DMS53 treated with DMSO at 0.1 percent for 48 hours (cell line): ENCODE results near the gene CFAP299.

ENCODE experiments used
- DNase-seq: peaks from one replicate; lab custom pipeline; 2025; ENCODE audit not compliant: unreplicated experiment; lab: John Stamatoyannopoulos, UW

The CFAP299 gene

GRCh38 chr4:80495865-80496264 lies 160.3 kb downstream of the CFAP299 start:
- DNase-seq, result no peak

- DNase-seq, result no peak
Observed at GRCh38 chr4:80498725-80499124, 163.2 kb downstream of the CFAP299 start.

GRCh38 chr4:80500613-80501012 lies 165.1 kb downstream of the CFAP299 start:
- no peak for DNase-seq

- DNase-seq, result no peak
Observed at GRCh38 chr4:80507077-80507476, 171.5 kb downstream of the CFAP299 start.

DNA sequence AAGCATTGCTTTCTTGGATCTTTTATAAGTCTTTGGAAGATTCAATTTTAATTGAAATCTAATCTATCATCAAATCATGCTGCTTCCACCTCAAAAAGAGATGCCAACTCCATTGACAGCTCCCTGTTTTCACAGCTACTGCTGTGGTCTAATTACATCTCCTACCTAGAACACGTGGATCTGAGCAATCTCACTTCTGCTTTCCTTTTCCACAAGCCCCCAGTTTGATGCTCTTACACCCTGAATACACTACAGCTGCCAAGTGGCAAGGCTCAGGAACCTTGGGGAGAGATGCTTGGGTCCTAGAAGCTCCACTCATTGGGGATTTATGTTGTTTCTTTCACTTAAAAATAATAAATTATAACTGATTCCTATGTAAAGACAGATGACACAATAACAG lies 172.0 kb downstream of the CFAP299 start:
- no peak for DNase-seq

GRCh38 chr4:80515496-80515895 lies 180.0 kb downstream of the CFAP299 start:
- no peak for DNase-seq

GRCh38 chr4:80521438-80521837 lies 185.9 kb downstream of the CFAP299 start:
- no peak for DNase-seq

DNA sequence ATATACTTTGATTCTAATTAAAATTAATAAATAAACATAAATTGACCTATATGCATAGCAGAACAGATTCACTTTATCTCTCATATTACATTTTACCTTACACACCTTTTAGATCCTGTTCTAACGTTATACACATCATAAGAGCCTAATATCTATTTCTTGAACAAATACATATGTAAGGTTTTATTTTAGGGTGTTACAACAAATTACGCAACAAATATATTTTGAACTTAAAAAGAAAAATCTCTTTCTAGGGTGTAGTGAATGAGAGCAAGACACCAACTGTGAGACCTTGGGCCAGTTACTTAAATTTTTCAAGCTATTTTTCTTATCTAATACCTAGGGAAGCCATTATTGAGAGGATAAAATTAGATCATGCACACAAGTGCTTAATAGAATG lies 191.2 kb downstream of the CFAP299 start:
- DNase-seq, result no peak

DNA sequence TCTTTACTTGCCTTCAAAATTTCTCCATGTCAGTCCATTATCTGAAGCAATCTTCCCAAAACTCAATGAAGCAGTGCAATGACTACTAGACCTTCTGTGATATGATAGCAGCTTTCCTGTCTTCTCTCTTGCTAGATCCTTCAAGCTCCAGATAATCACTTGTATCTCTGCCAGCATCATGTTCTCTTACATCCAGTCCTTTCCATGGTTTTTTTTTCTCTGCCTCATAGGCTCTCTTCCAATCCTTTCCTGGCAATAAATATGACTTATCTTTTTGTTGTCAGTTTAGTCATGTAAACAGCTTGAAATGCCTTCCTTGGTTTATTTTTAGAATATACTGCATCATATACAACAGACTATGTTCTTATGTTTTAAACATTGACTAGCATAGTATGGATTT lies 193.5 kb downstream of the CFAP299 start:
- no peak for DNase-seq

DNA sequence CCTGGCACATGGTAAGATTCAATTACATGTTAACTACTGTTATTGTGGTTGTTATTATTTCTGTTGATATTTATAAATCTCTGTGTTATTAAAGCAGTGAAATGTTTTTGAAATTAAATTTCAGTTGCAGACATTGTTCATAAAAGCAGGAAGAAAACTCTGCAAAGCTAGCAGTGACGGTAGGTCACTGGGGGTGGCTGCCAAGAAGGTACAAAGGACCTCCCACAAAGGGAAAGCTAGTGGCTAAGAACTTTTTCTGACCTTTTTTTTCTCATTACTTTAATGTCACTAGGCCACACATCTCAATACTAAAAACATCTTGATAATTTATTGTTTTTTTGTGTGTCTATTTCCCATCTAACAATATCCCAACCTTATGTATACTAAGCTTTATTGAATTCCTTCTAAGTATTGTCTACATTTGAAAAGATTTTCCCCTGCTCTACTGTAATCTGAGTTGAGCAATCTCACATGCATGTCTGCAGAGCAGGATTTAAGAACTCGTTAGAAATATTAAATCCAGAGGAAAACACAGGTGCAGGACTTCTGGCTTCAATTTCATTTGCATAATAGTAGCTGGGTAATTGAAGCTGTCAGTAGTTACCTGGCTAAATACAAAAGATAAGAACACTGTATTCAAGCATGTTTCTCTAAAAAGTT lies 197.3 kb downstream of the CFAP299 start:
- no peak for DNase-seq

GRCh38 chr4:80535551-80535950 lies 200.0 kb downstream of the CFAP299 start:
- no peak for DNase-seq

DNA sequence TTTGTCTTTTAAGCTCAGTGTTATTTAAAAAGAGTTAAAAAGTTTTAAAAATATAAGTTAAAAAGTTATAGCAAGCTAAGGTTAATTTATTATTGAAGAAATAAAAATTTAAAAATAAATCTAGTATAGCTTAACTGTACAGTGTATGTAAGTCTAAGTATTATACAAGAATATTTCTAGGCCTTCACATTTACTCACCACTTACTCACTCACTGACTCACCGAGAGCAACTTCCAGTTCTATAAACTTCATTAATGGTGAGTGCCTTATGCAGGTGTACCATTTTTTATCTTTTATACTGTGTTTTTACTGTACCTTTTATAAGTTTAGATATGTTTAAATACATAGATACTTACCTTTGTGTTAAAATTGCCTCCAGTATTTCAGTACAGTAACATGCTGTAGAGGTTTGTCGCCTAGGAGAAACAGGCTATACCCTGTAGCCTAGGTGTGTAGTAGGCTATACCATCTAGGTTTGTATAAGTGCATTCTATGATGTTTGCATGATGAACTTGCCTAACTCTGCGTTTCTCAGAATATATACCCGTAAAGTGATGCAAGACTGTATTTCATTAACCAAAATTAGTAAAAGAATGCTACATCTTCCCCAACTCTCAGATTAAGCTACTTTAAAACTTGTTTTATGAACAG lies 202.9 kb downstream of the CFAP299 start:
- DNase-seq, result no peak

DNA sequence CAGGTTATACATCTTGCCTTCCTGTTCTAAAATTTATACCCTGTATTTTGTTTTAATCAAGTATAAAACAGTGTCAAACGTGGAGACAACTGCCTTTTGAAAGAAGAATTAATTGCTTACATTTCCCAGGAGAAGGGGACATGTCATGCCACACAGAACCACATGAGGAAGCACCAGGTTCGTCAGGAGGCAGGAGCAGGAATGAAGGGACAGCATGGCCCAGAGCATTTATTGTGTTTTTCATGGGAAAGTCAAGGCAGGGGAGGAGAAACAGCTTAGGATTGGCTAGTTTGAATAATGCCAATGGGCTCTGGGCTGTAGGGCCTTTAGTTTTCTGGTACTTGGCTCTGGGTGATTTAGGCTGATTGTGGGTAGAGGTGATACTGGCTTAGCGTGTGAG lies 203.7 kb downstream of the CFAP299 start:
- no peak for DNase-seq

GRCh38 chr4:80540349-80540748 lies 204.8 kb downstream of the CFAP299 start:
- DNase-seq, result no peak

- no peak for DNase-seq
Observed at GRCh38 chr4:80540785-80541469, 205.4 kb downstream of the CFAP299 start.

- DNase-seq, result no peak
Observed at GRCh38 chr4:80542747-80543146, 207.2 kb downstream of the CFAP299 start.

- DNase-seq, result no peak
Observed at GRCh38 chr4:80560337-80560736, 224.8 kb downstream of the CFAP299 start.

DNA sequence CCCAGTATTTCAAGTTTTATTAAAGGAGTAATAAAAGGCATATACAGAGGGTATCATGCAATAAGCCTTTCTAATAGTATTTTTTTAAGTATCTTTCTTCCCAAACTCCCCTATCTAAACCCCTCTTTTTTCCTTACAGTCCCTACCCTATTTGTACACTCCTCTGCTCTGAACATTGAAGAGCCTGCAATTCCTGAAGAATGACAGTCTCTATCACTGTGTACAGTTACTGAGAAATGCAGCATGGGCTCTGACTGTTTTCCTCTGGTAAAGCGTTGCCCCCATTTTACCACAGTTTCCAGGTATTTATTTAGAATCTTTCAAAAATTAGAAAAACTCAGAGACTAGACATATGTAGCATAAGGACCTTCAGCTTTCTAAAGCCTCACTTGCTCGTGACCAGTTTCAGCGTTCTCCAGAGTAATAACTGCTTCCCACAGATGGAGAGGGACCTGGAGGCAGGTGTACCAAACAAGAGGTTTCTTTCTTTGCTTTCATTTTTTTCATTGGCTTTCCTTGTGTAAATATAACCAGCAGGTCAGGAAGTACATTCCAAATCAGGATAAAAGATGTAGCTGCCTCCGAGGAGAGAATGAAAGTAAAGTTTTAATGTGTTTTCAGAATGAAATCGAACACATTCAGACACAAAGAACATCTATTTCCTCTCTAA lies 230.8 kb downstream of the CFAP299 start:
- peak; percentile 57 for DNase-seq

DNA sequence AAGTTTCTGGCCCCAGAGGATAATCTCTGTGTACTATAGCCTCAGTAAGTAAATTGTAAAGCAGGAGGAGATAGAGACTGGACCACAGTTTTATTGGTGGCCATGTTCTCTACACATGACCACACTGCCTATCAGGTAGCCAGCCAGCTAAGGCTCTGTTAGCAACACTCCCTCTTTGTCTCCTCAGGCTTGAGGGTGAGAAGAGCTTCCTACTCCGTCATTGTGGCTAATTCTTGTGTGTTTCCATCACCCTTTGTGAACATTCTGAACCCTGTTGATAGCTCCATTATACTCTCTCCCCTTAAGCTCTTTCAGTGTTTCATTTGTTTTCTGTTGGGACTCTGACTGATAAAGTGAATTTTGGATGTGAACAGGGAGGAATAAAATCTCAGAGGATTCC lies 233.4 kb downstream of the CFAP299 start:
- DNase-seq, result no peak

DNA sequence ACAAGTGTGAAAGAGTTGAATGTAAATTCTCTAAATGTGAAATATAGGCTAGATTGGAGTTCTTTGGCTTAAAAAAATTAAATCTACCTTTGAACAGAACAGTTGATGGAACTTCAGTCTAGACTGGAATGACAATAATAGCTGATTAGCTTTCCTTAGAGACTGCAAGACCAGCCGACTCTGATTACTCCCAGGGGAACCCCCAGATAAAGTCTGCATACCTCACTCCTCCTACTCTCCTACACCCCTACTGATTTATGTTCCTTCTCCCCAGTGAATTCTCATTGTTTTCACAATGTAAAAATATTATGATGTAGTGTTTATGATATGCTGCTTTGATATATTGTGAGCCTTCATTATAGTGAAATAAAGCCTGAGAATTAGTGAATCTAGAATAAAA lies 241.3 kb downstream of the CFAP299 start:
- DNase-seq, result no peak

- no peak for DNase-seq
Observed at GRCh38 chr4:80578001-80578400, 242.5 kb downstream of the CFAP299 start.

- DNase-seq, result no peak
Observed at GRCh38 chr4:80585542-80585941, 250.0 kb downstream of the CFAP299 start.
